CD4-positive, alpha-beta memory T cell (primary cell): ENCODE data around the gene AHRR. TPM values are rescaled to one million over a fixed set of nuclear protein-coding genes. Genes with fewer than 3 reads are reported as not detected.
"Not testable (repeated sequence)": the region's sequence is repeated elsewhere in the genome, so short reads cannot be mapped to it uniquely, and the experiment has no call there.

Source experiments
- CTCF ChIA-PET: fragments of 350-600 bp; sonication (Branson Sonifier 250); formaldehyde crosslinking; loops from one replicate; lab custom pipeline; 2021; ENCODE audit warnings: inconsistent platforms; ENCODE audit not compliant: partially characterized antibody; lab: Charles Lee
- POLR2A ChIA-PET: fragments of 350-600 bp; sonication (Branson Sonifier 250); formaldehyde crosslinking; loops from one replicate; lab custom pipeline; 2021; ENCODE audit not compliant: partially characterized antibody; lab: Charles Lee
- DNase-seq, 5 donors: peaks; one replicate each; pipeline versions ENCODE4 v3.0.0 to v3.0.0-alpha.2; 2020 to 2022; ENCODE audit warnings: mixed read lengths in 1 of 5
- H3K27ac ChIP-seq: one replicate; pipeline ENCODE4 v1.7.0; 2013; ENCODE audit warnings: low read depth, low read length
- H3K27me3 ChIP-seq: 2 replicates; pipeline ENCODE4 v1.7.0; 2013; ENCODE audit warnings: mild to moderate bottlenecking, low read length, moderate library complexity; ENCODE audit not compliant: insufficient read depth
- H3K36me3 ChIP-seq: 2 replicates; pipeline ENCODE4 v1.7.0; 2013; ENCODE audit warnings: mild to moderate bottlenecking, low read length, moderate library complexity; ENCODE audit not compliant: insufficient read depth
- H3K4me1 ChIP-seq: 2 replicates; pipeline ENCODE4 v1.7.0; 2013; ENCODE audit warnings: mild to moderate bottlenecking, low read length, moderate library complexity; ENCODE audit not compliant: insufficient read depth
- H3K4me3 ChIP-seq, 2 donors: one replicate each; pipeline ENCODE4 v1.7.0; 2013; ENCODE audit warnings: low read length in 2 of 2, mild to moderate bottlenecking in 1 of 2
- H3K9me3 ChIP-seq, 2 donors: one replicate each; pipeline ENCODE4 v1.7.0; 2013; ENCODE audit warnings: low read length in 2 of 2, control low read depth in 1 of 2; ENCODE audit not compliant: control insufficient read depth in 1 of 2
- H3K27ac Mint-ChIP-seq, 7 donors: one replicate each; pipeline ENCODE4 v1.8.0; 2020 to 2021; ENCODE audit warnings: mixed read lengths in 7 of 7, mild to moderate bottlenecking in 6 of 7, inconsistent platforms in 3 of 7, moderate library complexity in 3 of 7
- H3K27me3 Mint-ChIP-seq, 2 donors: one replicate each; pipeline ENCODE4 v1.8.0; 2020 to 2021; ENCODE audit warnings: mixed read lengths in 2 of 2
- H3K36me3 Mint-ChIP-seq, 2 donors: one replicate each; pipeline ENCODE4 v1.8.0; 2020 to 2021; ENCODE audit warnings: mixed read lengths in 2 of 2, inconsistent platforms in 1 of 2, mild to moderate bottlenecking in 1 of 2
- H3K4me1 Mint-ChIP-seq, 4 donors: one replicate each; pipeline ENCODE4 v1.8.0; 2020 to 2021; ENCODE audit warnings: mixed read lengths in 4 of 4, mild to moderate bottlenecking in 1 of 4
- H3K4me3 Mint-ChIP-seq, 8 donors: one replicate each; pipeline ENCODE4 v1.8.0; 2020 to 2021; ENCODE audit warnings: mixed read lengths in 8 of 8, mild to moderate bottlenecking in 7 of 8, moderate library complexity in 6 of 8, inconsistent platforms in 3 of 8
- H3K9me3 Mint-ChIP-seq, 8 donors: one replicate each; pipeline ENCODE4 v1.8.0; 2020 to 2021; ENCODE audit warnings: mixed read lengths in 8 of 8, mild to moderate bottlenecking in 5 of 8, inconsistent platforms in 3 of 8, moderate library complexity in 1 of 8
- intact Hi-C: fragments of 100-400 bp; cut with micrococcal nuclease; formaldehyde crosslinking; loops from one replicate; pipeline ENCODE4 v1.15.1; 2023
- polyA plus RNA-seq, 2 donors: library from polyadenylated mRNA; unstranded; fragments of 300-500 nt; fragmentation: Illumina TruSeq; gene quantifications; one replicate each; pipeline ENCODE4 v1.2.3, GENCODE V29; 2021
- total RNA-seq, 2 experiments: library from RNA; stranded (reverse); gene quantifications; one replicate each; pipeline ENCODE4 v1.2.3, GENCODE V29; 2021

The AHRR gene
- total RNA-seq (1 to 10 TPM; 1.2 to 2.7 TPM), polyA plus RNA-seq (under 1 TPM; 0.23 to 0.32 TPM)

DNA sequence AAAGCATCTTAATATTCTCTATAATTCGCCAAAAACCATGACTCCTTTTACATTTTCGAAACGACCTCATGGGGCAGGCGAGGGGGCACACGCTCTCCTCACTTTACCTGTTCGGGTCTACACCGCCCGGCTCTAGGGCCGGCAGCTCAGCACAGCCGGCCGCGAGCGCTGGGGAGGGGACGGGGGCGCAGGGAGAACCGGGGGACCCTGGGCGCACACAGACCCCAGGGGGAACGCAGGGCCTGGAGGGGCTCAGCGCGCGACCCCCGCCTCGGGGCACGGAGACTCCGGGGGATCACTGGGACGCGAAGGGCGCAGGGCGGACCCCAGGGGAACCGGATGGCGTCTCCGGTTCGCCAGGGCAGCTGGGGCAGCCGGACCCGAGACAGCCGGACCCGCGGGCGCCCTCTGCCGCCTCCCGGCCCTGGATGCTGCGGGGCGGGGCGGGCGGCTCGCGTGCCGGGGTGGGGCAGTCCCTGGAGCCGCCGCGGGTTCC, at the start of gene AHRR:
Gene AHRR (plus strand): TSS at position 485 of the 496 bp plus-strand sequence. CDS start 22,189 bp downstream, outside the sequence.
- ChIA-PET CTCF (no interaction called here), POLR2A (no interaction called here)
- Histone ChIP-seq H3K9me3 (no peaks in the 10 kb centered on the region), H3K4me3 (no peak within 1 kb of the TSS), H3K36me3 (no peaks in the 10 kb centered on the region), H3K27me3 (no peaks in the 10 kb centered on the region), H3K4me1 (peaks cover 17% of the 10 kb centered on the region), H3K27ac (no peak within 1 kb of the TSS)
- Mint-ChIP-seq H3K4me1 (peaks cover 0 to 15% (median 5%) of the 10 kb centered on the region in 4 donors), H3K4me3 (peak within 1 kb of the TSS; percentile 39 to 80 (median 68)), H3K9me3 (no peaks in the 10 kb centered on the region), H3K27ac (no peak within 1 kb of the TSS), H3K36me3 (peaks cover 0 to 5% of the 10 kb centered on the region in 2 donors), H3K27me3 (peaks cover 18 to 24% of the 10 kb centered on the region in 2 donors)
- intact Hi-C loops = no loop called here
- DNase-seq = no peak

DNA sequence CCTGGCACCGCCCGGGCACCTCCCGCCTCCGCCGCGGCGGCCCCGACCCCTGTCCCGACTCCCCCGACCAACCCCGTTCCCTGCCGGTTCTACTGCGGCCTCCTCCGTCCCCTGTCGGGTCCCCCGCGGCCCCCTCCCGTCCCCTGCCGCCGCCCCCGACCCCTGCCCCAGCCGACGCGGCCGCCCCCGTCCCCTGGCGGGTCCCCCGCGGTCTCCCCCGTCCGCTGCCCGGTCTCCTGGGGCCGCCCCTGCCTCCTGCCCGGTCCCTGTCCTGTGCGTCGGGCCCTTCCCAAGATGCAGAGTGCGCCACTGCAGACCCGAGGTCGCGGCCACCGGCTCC, 49.7 kb upstream of the AHRR start:
- POLR2A ChIA-PET = interaction anchor here (0.5 to 2.2 kb wide), 12 partner anchors 12 to 1521 kb away, joined by 3 to 42 read pairs (median 5); partner anchors contain the start of genes BRD9, CCDC127, SDHA and TRIP13
- peaks cover 38% of the 10 kb centered on the region for H3K4me1 ChIP-seq
- Mint-ChIP-seq H3K27ac (peak overlapping the region in 5 of 7 donors; percentile 37 to 98 (median 93)), H3K4me1 (peaks cover 18 to 52% (median 41%) of the 10 kb centered on the region in 4 donors), H3K36me3 (peaks cover 0 to 42% of the 10 kb centered on the region in 2 donors), H3K4me3 (peak overlapping the region; percentile 63 to 97 (median 94))
- CTCF ChIA-PET, H3K9me3 ChIP-seq, H3K27me3 Mint-ChIP-seq, H3K9me3 Mint-ChIP-seq, H3K27me3 ChIP-seq: not testable (repeated sequence)
- intact Hi-C loops = loop anchor here (1.0 to 5.0 kb wide), 4 partner anchors 53 to 1361 kb away; partner anchors contain the start of genes CCDC127, CEP72, EXOC3 and SDHA
- peak in 1 of 5 donors; percentile 5 for DNase-seq
- H3K27ac ChIP-seq = peak overlapping the region; percentile 72
- peaks cover 19% of the 10 kb centered on the region for H3K36me3 ChIP-seq
- H3K4me3 ChIP-seq = peak overlapping the region in 1 of 2 donors; percentile 87

DNA sequence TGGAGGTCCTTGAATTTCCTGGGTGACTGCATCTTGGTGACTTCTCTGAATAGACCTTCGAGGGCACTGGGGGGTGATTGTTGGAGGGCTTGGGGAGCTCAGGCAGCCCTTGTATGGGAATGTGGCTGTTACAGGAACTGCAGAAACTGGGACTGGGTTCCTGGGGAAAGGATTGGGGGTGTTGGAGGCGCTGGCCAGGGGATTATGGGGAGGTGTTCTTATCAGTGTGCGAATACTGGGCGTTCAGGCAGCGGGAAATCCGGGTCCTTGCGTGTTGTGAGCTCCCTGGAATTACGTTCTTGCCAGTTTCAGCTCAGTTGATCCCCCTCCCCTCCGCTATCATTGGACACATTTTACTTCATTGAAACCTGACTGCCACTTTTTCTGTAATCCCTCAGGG, 48.4 kb upstream of the AHRR start:
- H3K27me3 ChIP-seq, CTCF ChIA-PET: not testable (repeated sequence)
- peaks cover 0 to 39% of the 10 kb centered on the region in 2 donors for H3K36me3 Mint-ChIP-seq

GRCh38 chr5:273491-273890, 48.0 kb upstream of the AHRR start:
- H3K36me3 ChIP-seq = peaks cover 19% of the 10 kb centered on the region
- Mint-ChIP-seq H3K27ac (peak overlapping the region in 6 of 7 donors; percentile 42 to 89 (median 69)), H3K4me1 (peaks cover 18 to 52% (median 40%) of the 10 kb centered on the region in 4 donors), H3K36me3 (peaks cover 0 to 39% of the 10 kb centered on the region in 2 donors), H3K4me3 (peak overlapping the region; percentile 58 to 91 (median 84))
- intact Hi-C loops = loop anchor here (5.0 kb wide), 3 partner anchors 169 to 1359 kb away; partner anchors contain the start of genes CEP72 and EXOC3
- DNase-seq, H3K27me3 ChIP-seq, POLR2A ChIA-PET, CTCF ChIA-PET, H3K27ac ChIP-seq, H3K9me3 Mint-ChIP-seq, H3K9me3 ChIP-seq, H3K4me3 ChIP-seq, H3K27me3 Mint-ChIP-seq: not testable (repeated sequence)
- H3K4me1 ChIP-seq = peaks cover 38% of the 10 kb centered on the region

More for the DNA sequence above, 48.4 kb upstream of the AHRR start:
- peak overlapping the region; percentile 58 to 91 (median 84) for H3K4me3 Mint-ChIP-seq
- H3K27me3 Mint-ChIP-seq, H3K9me3 ChIP-seq, H3K9me3 Mint-ChIP-seq, DNase-seq, H3K27ac ChIP-seq, POLR2A ChIA-PET, H3K4me3 ChIP-seq: not testable (repeated sequence)
- H3K4me1 Mint-ChIP-seq = peaks cover 18 to 52% (median 40%) of the 10 kb centered on the region in 4 donors
- intact Hi-C loops = loop anchor here (5.0 kb wide), 3 partner anchors 169 to 1359 kb away; partner anchors contain the start of genes CEP72 and EXOC3
- peak overlapping the region in 6 of 7 donors; percentile 48 to 89 (median 83) for H3K27ac Mint-ChIP-seq
- Histone ChIP-seq H3K36me3 (peaks cover 19% of the 10 kb centered on the region), H3K4me1 (peaks cover 38% of the 10 kb centered on the region)

DNA sequence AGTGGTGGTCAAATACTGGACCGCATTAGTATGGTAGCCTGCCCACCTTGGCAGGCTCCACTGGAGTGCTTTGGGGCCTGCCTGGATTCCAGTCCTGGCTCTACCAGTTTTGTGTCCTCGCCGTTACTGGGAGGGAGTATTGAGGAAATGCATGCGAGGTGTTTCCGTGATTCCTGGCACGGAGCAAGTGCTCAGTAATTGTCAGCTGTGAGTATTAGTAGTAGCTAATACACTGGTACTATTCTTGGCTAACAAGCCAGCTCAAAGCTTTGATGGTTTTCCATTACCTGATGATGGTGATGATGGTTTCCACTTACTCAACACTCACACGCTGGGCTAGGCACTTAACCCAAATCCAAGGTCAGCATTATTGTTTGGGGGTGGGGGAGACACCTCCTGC, 47.2 kb upstream of the AHRR start:
- Mint-ChIP-seq H3K36me3 (peaks cover 0 to 42% of the 10 kb centered on the region in 2 donors), H3K4me1 (peaks cover 22 to 56% (median 44%) of the 10 kb centered on the region in 4 donors), H3K27ac (peak overlapping the region in 3 of 7 donors; percentile 17 to 30 (median 25)), H3K4me3 (peak overlapping the region in 2 of 8 donors; percentile 36)
- CTCF ChIA-PET, DNase-seq, H3K27me3 Mint-ChIP-seq, H3K27ac ChIP-seq, H3K9me3 Mint-ChIP-seq, H3K9me3 ChIP-seq, H3K4me3 ChIP-seq, H3K27me3 ChIP-seq: not testable (repeated sequence)
- peaks cover 38% of the 10 kb centered on the region for H3K4me1 ChIP-seq
- H3K36me3 ChIP-seq = peaks cover 19% of the 10 kb centered on the region
- POLR2A ChIA-PET = interaction anchor here (0.8 to 1.0 kb wide), 2 partner anchors 10 to 56 kb away, joined by 4 read pairs; partner anchors contain the start of genes CCDC127 and SDHA
- intact Hi-C loops = loop anchor here (5.0 kb wide), 3 partner anchors 168 to 1358 kb away; partner anchors contain the start of genes CEP72 and EXOC3

DNA sequence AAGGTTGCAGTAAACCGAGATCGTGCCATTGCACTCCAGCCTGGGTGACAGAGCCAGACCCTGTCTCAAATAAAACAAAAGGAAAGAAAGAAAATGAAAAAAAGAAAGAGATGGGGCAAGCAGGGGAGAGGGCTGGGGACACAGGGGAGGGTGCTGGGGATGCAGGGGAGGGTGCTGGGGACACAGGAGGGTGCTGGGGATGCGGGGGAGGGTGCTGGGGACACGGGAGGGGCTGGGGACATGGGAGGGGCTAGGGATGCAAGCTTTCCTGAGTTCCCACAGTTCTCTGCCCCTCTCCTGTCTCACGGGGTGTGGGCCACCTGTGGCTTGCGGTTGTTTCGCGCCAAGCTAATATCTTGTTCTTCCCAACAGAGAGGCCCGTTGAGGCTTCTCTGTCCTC, 42.9 kb upstream of the AHRR start:
- Histone ChIP-seq H3K27ac (no peak overlapping the region), H3K9me3 (no peaks in the 10 kb centered on the region), H3K4me1 (peaks cover 27% of the 10 kb centered on the region), H3K4me3 (no peak overlapping the region), H3K27me3 (no peaks in the 10 kb centered on the region), H3K36me3 (peaks cover 19% of the 10 kb centered on the region)
- H3K4me1 Mint-ChIP-seq = peaks cover 40 to 72% (median 58%) of the 10 kb centered on the region in 4 donors
- H3K4me3 Mint-ChIP-seq = no peak overlapping the region
- DNase-seq = no peak
- intact Hi-C loops = no loop called here
- no peaks in the 10 kb centered on the region for H3K9me3 Mint-ChIP-seq
- ChIA-PET POLR2A (no interaction called here), CTCF (no interaction called here)
- H3K27me3 Mint-ChIP-seq = no peaks in the 10 kb centered on the region
- peaks cover 11 to 56% of the 10 kb centered on the region in 2 donors for H3K36me3 Mint-ChIP-seq
- H3K27ac Mint-ChIP-seq = no peak overlapping the region

DNA sequence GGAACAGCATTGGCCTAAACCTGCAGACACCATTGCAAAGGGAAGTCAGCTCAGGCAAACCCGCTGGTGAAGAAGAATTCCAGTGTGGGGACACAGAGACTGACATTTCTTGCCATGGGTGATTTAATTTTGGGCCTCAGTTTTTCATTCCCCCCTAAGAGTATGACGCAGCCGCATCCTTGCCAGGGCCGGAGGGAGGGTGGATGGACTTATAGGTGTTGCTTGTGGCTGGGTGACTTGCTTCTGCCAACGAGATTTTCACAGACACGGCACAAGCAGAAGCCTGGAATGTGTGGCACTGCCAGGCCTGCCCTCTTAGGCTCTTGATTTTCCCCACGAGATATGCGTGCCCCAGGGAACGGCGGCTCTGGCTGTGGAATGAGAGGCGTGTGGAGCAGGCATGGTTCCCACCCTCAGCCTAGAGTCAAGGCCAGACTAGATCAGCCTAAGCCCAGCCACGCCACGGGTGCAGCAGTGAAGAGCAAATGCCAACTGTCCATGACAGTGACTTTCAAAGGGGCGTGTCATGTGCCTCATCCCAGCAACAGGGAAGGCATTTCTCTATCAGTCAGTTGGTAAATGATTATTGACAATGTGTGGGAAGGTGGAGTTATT, 42.4 kb upstream of the AHRR start:
- H3K27me3 Mint-ChIP-seq, DNase-seq, POLR2A ChIA-PET, H3K27me3 ChIP-seq, H3K9me3 ChIP-seq, H3K27ac ChIP-seq, intact Hi-C loops, H3K4me3 ChIP-seq, CTCF ChIA-PET, H3K4me3 Mint-ChIP-seq, H3K9me3 Mint-ChIP-seq: not testable (repeated sequence)
- Mint-ChIP-seq H3K27ac (peak overlapping the region in 4 of 7 donors; percentile 11 to 66 (median 60)), H3K4me1 (peaks cover 46 to 72% (median 58%) of the 10 kb centered on the region in 4 donors), H3K36me3 (peaks cover 16 to 57% of the 10 kb centered on the region in 2 donors)
- peaks cover 22% of the 10 kb centered on the region for H3K4me1 ChIP-seq
- peaks cover 15% of the 10 kb centered on the region for H3K36me3 ChIP-seq
